HepG2 (cell line): ENCODE results near the gene DTX2. TPM values are rescaled to one million over a fixed set of nuclear protein-coding genes. Genes with fewer than 3 reads are reported as not detected.
A peak's percentile ranks its signal among the peaks of the same experiment; 100 is the strongest.
"Not testable (repeated sequence)": the region's sequence is repeated elsewhere in the genome, so short reads cannot be mapped to it uniquely, and the experiment has no call there.

ENCODE experiments used
- ATAC-seq: fragments of 200-7000 bp; cut with Tn5 transposase; 3 replicates; pipeline ENCODE4 v1.9.1; 2020; ENCODE audit warnings: mild to moderate bottlenecking, moderate library complexity
- BruUV-seq: library from RNA; stranded (reverse); fragments of 400-500 nt; replicated peaks from 2 replicates; lab custom pipeline; 2021; lab: Mats Ljungman, UMichigan
- CTCF ChIA-PET: fragments of 300-600 bp; formaldehyde crosslinking; extraction: SDS; loops from one replicate; lab custom pipeline; 2021; ENCODE audit warnings: low total read pairs, inconsistent platforms, low intra/inter-chr PET ratio; lab: Yijun Ruan, JAX
- POLR2A ChIA-PET: fragments of 350-600 bp; sonication (Branson Sonifier 250); formaldehyde crosslinking; loops from one replicate; lab custom pipeline; 2020; ENCODE audit warnings: antibody characterized with exemption, inconsistent platforms; lab: Yijun Ruan, JAX
- DNase-seq: peaks from one replicate; pipeline ENCODE4 v3.0.0-alpha.2; 2015; ENCODE audit warnings: low spot score
- FAIRE-seq: peaks from 3 replicates; lab custom pipeline; 2011; peaks lifted over from hg19 to GRCh38; lab: Jason Lieb, UNC
- H2AFZ ChIP-seq: one replicate; pipeline ENCODE4 v1.6.1; 2011; ENCODE audit warnings: low read length, inconsistent platforms
- H3K27ac ChIP-seq: fragments of 300-600 bp; 3 replicates; pipeline ENCODE4 v1.8.0; 2011; ENCODE audit warnings: mixed run types, mild to moderate bottlenecking, mixed read lengths, low read length, inconsistent platforms; ENCODE audit not compliant: insufficient read depth; ENCODE audit errors: extremely low read length
- H3K27me3 ChIP-seq, 2 experiments: fragments of 200-600 bp in 1 of 2; 2 replicates in 1 of 2; 3 replicates in 1 of 2; pipeline versions ENCODE4 v1.6.0 to v1.8.0; 2011; ENCODE audit warnings: low read length in 2 of 2, mild to moderate bottlenecking in 2 of 2, moderate library complexity in 2 of 2, inconsistent platforms in 1 of 2; ENCODE audit not compliant: insufficient read depth in 2 of 2, control insufficient read depth in 1 of 2
- H3K36me3 ChIP-seq, 2 experiments: fragments of 200-600 bp in 1 of 2; replicated peaks in 1 of 2; 2 replicates in 1 of 2; 3 replicates in 1 of 2; pipeline versions ENCODE4 v1.5.1 to v1.8.0; 2011; ENCODE audit warnings: low read length in 2 of 2, inconsistent platforms in 1 of 2; ENCODE audit not compliant: insufficient read depth in 2 of 2, control insufficient read depth in 1 of 2
- H3K4me1 ChIP-seq: 2 replicates; pipeline ENCODE4 v1.5.1; 2012; ENCODE audit warnings: low read length, inconsistent platforms; ENCODE audit not compliant: insufficient read depth
- H3K4me2 ChIP-seq: 2 replicates; pipeline ENCODE4 v1.6.0; 2011; ENCODE audit warnings: low read depth, low read length, inconsistent platforms
- H3K4me3 ChIP-seq, 3 experiments: fragments of 200-600 bp in 1 of 3; sonication (generic), shearing (Covaris generic) in 1 of 3; replicated peaks in 1 of 3; 2 replicates each; pipeline ENCODE4 v1.5.1; 2011 to 2016; ENCODE audit warnings: low read length in 3 of 3, inconsistent platforms in 2 of 3, low read depth in 2 of 3, mild to moderate bottlenecking in 2 of 3, control low read depth in 1 of 3, mixed read lengths in 1 of 3; ENCODE audit not compliant: insufficient read depth in 1 of 3
- H3K79me2 ChIP-seq: one replicate; pipeline ENCODE4 v1.6.1; 2011; ENCODE audit warnings: low read length, inconsistent platforms; ENCODE audit not compliant: insufficient read depth
- H3K9ac ChIP-seq: 2 replicates; pipeline ENCODE4 v1.6.0; 2011; ENCODE audit warnings: mild to moderate bottlenecking, low read depth, low read length, inconsistent platforms; ENCODE audit not compliant: insufficient read depth
- H3K9me3 ChIP-seq: 2 replicates; pipeline ENCODE4 v1.5.1; 2012; ENCODE audit warnings: mild to moderate bottlenecking, low read length
- H4K20me1 ChIP-seq: 2 replicates; pipeline ENCODE4 v1.6.0; 2011; ENCODE audit warnings: inconsistent platforms, mild to moderate bottlenecking, low read length, moderate library complexity; ENCODE audit not compliant: insufficient read depth
- CBX1 ChIP-seq: IDR thresholded peaks from one replicate; pipeline ENCODE4 v1.6.1; 2016; ENCODE audit warnings: antibody characterized with exemption, low read depth
- CEBPB ChIP-seq: IDR thresholded peaks from 2 replicates; pipeline ENCODE4 v1.6.1; 2011; ENCODE audit warnings: low read depth, low read length, improper control_type of control experiment, borderline replicate concordance
- CEBPG ChIP-seq: IDR thresholded peaks from 2 replicates; pipeline ENCODE4 v1.6.1; 2016
- FOSL2 ChIP-seq: sonication (generic); formaldehyde crosslinking; IDR thresholded peaks from 2 replicates; pipeline ENCODE4 v1.4.0; 2020; ENCODE audit warnings: missing genetic modification reagents
- TERF1 ChIP-seq: sonication (generic); formaldehyde crosslinking; IDR thresholded peaks from 2 replicates; pipeline ENCODE4 v1.8.0; 2022; ENCODE audit warnings: mild to moderate bottlenecking, missing genetic modification reagents, moderate library complexity
- ZBTB3 ChIP-seq: sonication (generic); formaldehyde crosslinking; IDR thresholded peaks from 2 replicates; pipeline ENCODE4 v1.4.0; 2020; ENCODE audit warnings: low read depth, mild to moderate bottlenecking, moderate library complexity, missing genetic modification reagents, borderline replicate concordance
- ZNF121 ChIP-seq: sonication (generic); formaldehyde crosslinking; IDR thresholded peaks from 2 replicates; pipeline ENCODE4 v1.5.0; 2020; ENCODE audit warnings: mild to moderate bottlenecking, missing genetic modification reagents
- ZNF770 ChIP-seq: sonication (generic); formaldehyde crosslinking; IDR thresholded peaks from 2 replicates; pipeline ENCODE4 v1.5.0; 2020; ENCODE audit warnings: mild to moderate bottlenecking, missing genetic modification reagents
- WGBS: methylation state at CpG from one replicate; pipeline ENCODE4 v1.1.6; 2017; ENCODE audit warnings: low lambda C conversion rate; 5-methylcytosine and 5-hydroxymethylcytosine counted together
- in situ Hi-C: cut with HindIII; loops from 2 replicates; pipeline ENCODE4 v1.10.0; 2017; ENCODE audit warnings: low pct_unique_long_range_greater_than_20kb; ENCODE audit not compliant: extremely low pct_ligation_motif_present
- intact Hi-C: fragments of 100-400 bp; cut with micrococcal nuclease; formaldehyde crosslinking; loops from one replicate; pipeline ENCODE4 v1.10.0; 2022; ENCODE audit not compliant: unreplicated experiment
- polyA plus RNA-seq, 8 experiments: library from polyadenylated mRNA; depleted of rRNA in 3 of 8; stranded (reverse) in 7 of 8; unstranded in 1 of 8; fragments of >200 nt; fragmentation: Illumina TruSeq in 4 of 8; extraction: Trizol in 4 of 8; gene quantifications; 2 replicates each; pipeline versions ENCODE4 v1.2.1 to v1.2.3, GENCODE V29; 2011 to 2016; ENCODE audit warnings: low read depth in 4 of 8, missing spikeins in 1 of 8, mixed read lengths in 1 of 8; ENCODE audit not compliant: insufficient read depth in 1 of 8
- total RNA-seq, 5 experiments: library from RNA; depleted of rRNA; stranded (reverse); fragments of >200 nt; fragmentation: Illumina TruSeq; extraction: Trizol; gene quantifications; 2 replicates each; pipeline ENCODE4 v1.2.3, GENCODE V29; 2016; ENCODE audit warnings: low read depth in 1 of 5

Gene DTX2
- total and polyA plus RNA-seq, 2 of the 13 experiments (the other 11 are each of a cell fraction or from before 2014, with no cell fraction given) = 5.5 to 6.2 TPM

GRCh38 chr7:76506643-76507042 is 45.1 kb downstream of the DTX2 start:
- DNase-seq, H3K79me2 ChIP-seq, H3K4me1 ChIP-seq, H3K36me3 ChIP-seq, ATAC-seq, H3K27ac ChIP-seq, CTCF ChIA-PET, POLR2A ChIA-PET, FAIRE-seq, H3K27me3 ChIP-seq, H4K20me1 ChIP-seq, H3K9me3 ChIP-seq, intact Hi-C loops, in situ Hi-C loops, H2AFZ ChIP-seq, H3K4me2 ChIP-seq, BruUV-seq, H3K4me3 ChIP-seq, H3K9ac ChIP-seq: not testable (repeated sequence)
- TF ChIP-seq ZNF770 (CRISPR knock-in tag) (peak; percentile 47; the same call in 1 of the 2 replicates), ZNF121 (peak; percentile 93)
- 93% methylated on average over 8 of the region's 8 CpGs for WGBS

- ATAC-seq (no peak), FAIRE-seq (no peak), DNase-seq (no peak)
Measured at GRCh38 chr7:76507723-76508406, 46.4 kb downstream of the DTX2 start.

More at GRCh38 chr7:76507723-76508406, 46.4 kb downstream of the DTX2 start:
- Histone ChIP-seq H3K4me1 (peaks cover 12% of the 10 kb centered on the region), H3K36me3 (peaks cover 0 to 3% of the 10 kb centered on the region in 2 experiments; a peak in 1 of 5 replicates), H3K9ac (no peak overlapping the region), H2AFZ (no peak overlapping the region), H3K27ac (no peak overlapping the region), H3K27me3 (no peaks in the 10 kb centered on the region), H3K4me3 (no peak overlapping the region)
- in situ Hi-C loops = no loop called here
- intact Hi-C loops = no loop called here
- CTCF ChIA-PET = no interaction called here
- 84% methylated on average over 11 of the region's 11 CpGs for WGBS
- TF ChIP-seq CEBPB = peak; percentile 72
- no peak for TF ChIP-seq CBX1
- TF ChIP-seq FOSL2 = no peak
- no peak for TF ChIP-seq TERF1 (CRISPR knock-in tag)
- TF ChIP-seq CEBPG = peak; percentile 38; the same call in 1 of the 2 replicates
- TF ChIP-seq ZBTB3 (CRISPR knock-in tag) = no peak
- TF ChIP-seq, all 625 proteins: peak for 2
- no peaks in the 10 kb centered on the region for H4K20me1 ChIP-seq
- no peak overlapping the region for H3K4me2 ChIP-seq
- no peaks in the 10 kb centered on the region for H3K79me2 ChIP-seq
- H3K9me3 ChIP-seq = no peaks in the 10 kb centered on the region
- BruUV-seq = no TSS peak
- POLR2A ChIA-PET = no interaction called here
